ENCODE results near the gene LRP5. TPM values are rescaled to one million over a fixed set of nuclear protein-coding genes. Genes with fewer than 3 reads are reported as not detected.

LRP5 gene
- 34.9 to 59.3 TPM (median 53.4 TPM) in 5 replicates for total RNA-seq (2022; extraction: Qiagen RNA extraction)

GRCh38 chr11:68312117-68312779, at the start of gene LRP5:
TSS of gene LRP5 (plus strand) at chr11:68312591. CDS start at chr11:68312715, 124 bp downstream.

GRCh38 chr11:68271781-68272608, 40.4 kb upstream of the LRP5 start, which contains the start of gene C11orf24:
TSS of gene C11orf24 (minus strand) at chr11:68271973. CDS start at chr11:68263767, 8,206 bp downstream.

GRCh38 chr11:68460741-68461574, 148.6 kb downstream of the LRP5 start, which contains the start of gene PPP6R3:
TSS of gene PPP6R3 (plus strand) at chr11:68460752. CDS start at chr11:68537665, 76,913 bp downstream.

Other genes with a start within 250 kb of the LRP5 start
- gene CHKA, start 191.2 kb upstream of the LRP5 start, total RNA-seq (2022; extraction: Qiagen RNA extraction) = 26.2 to 29.4 TPM (median 27.5 TPM) in 5 replicates
- 19.3 to 24.8 TPM (median 19.9 TPM) in 5 replicates for gene KMT5B, start 99.3 kb upstream of the LRP5 start, total RNA-seq (2022; extraction: Qiagen RNA extraction)
- gene C11orf24, start 40.6 kb upstream of the LRP5 start, total RNA-seq (2022; extraction: Qiagen RNA extraction) = 52.8 to 64.1 TPM (median 63.3 TPM) in 5 replicates
- 41.7 to 59.9 TPM (median 55.4 TPM) in 5 replicates for gene PPP6R3, start 148.2 kb downstream of the LRP5 start, total RNA-seq (2022; extraction: Qiagen RNA extraction)

Measured in A549 treated with CORT108297 at 1 μM for 4 hours (cell line).